ENCODE results near the gene SLC37A3.

DNA sequence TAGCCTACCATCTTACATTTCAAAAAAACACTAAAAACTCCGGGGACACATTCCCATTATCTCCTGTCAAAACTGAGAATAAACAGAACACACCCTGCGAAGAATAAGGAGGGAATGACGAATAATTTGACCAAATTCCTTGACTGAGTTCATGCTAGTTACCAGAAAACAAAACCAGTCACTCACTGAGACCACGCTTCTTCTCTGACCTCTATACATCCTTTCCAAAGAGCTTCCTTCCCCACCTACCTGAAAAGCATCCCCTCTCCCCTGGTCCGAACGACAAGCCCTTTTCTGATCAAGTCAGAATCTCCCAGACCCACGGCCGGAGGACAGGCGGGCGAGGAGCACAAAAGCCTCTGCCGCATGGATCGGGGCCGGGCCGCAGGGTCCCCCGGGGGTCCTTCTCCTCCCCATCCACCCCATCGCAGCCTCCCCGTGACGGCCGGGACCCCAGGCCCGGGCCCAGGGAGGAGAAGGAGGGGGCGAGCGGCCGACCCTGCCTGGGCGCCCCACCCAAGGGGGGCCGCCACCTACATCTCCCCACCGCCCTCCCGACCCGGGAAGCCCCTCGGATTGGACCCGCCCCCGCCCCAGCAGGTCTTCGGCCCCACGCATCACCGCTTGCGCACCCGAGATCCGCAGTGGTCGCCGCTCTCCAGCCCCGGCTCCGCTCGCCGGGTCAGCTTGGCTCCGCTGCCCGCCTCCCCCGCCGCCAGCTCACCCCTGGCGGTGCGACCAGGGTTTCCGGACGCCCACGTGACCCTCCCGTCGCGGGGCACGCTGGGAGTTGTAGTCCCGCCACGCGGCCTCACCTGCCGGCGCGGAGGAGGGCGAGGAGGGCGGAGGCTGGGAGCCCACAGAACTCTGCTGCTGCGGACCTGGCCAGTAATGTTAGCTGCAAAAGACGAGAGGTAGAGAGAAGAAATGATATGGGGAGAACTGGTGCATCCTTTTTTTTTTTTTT lies at the start of gene SLC37A3:
- TF ChIP-seq CTCF (IDR thresholded peaks at IDR 0.05) (peak; percentile 14), EZH2phosphoT487 (IDR thresholded peaks at IDR 0.05) (no peak), EZH2 (IDR thresholded peaks at IDR 0.05) (peak; percentile 42)
